Neutrophil (primary cell): ENCODE measurements around the gene KHDRBS1.

ENCODE experiments used
- H3K27ac ChIP-seq: fragments of 200-600 bp; sonication (generic); 2 replicates; pipeline ENCODE4 v1.5.1; 2016; ENCODE audit warnings: mild to moderate bottlenecking, moderate library complexity
- H3K27me3 ChIP-seq: fragments of 200-600 bp; sonication (generic); 2 replicates; pipeline ENCODE4 v1.6.0; 2016; ENCODE audit warnings: mild to moderate bottlenecking
- H3K36me3 ChIP-seq: fragments of 200-600 bp; sonication (generic); 2 replicates; pipeline ENCODE4 v1.5.1; 2017
- H3K4me1 ChIP-seq, 2 experiments: fragments of 200-600 bp in 1 of 2; sonication (generic) in 1 of 2; 1 replicate in 1 of 2; 2 replicates in 1 of 2; pipeline versions ENCODE4 v1.5.1 to v1.6.1; 2013 to 2016; ENCODE audit warnings: low read depth in 1 of 2, low read length in 1 of 2, mild to moderate bottlenecking in 1 of 2, moderate library complexity in 1 of 2; ENCODE audit not compliant: control insufficient read depth in 1 of 2, insufficient read depth in 1 of 2
- H3K4me3 ChIP-seq, 2 experiments: fragments of 200-600 bp in 1 of 2; sonication (generic) in 1 of 2; 1 replicate in 1 of 2; 2 replicates in 1 of 2; pipeline ENCODE4 v1.5.1; 2013 to 2016; ENCODE audit warnings: low read depth in 1 of 2, low read length in 1 of 2, mild to moderate bottlenecking in 1 of 2, moderate library complexity in 1 of 2
- H3K9me3 ChIP-seq: fragments of 200-600 bp; sonication (generic); 2 replicates; pipeline ENCODE4 v1.5.1; 2016
- CTCF ChIP-seq: fragments of 200-600 bp; sonication (generic); IDR thresholded peaks from 2 replicates; pipeline ENCODE4 v1.5.1; 2016; ENCODE audit warnings: antibody characterized with exemption

KHDRBS1 gene

GRCh38 chr1:32013386-32014198 lies at the start of gene KHDRBS1:
TSS of gene KHDRBS1 (plus strand) at chr1:32013868. CDS start at chr1:32013996, 128 bp downstream.
- Histone ChIP-seq H3K4me1 (peaks cover 29 to 30% of the 10 kb centered on the region in 2 experiments), H3K27ac (peak within 1 kb of the TSS; percentile 99), H3K4me3 (peak within 1 kb of the TSS; percentile 96), H3K27me3 (no peaks in the 10 kb centered on the region), H3K36me3 (peaks cover 4% of the 10 kb centered on the region), H3K9me3 (no peaks in the 10 kb centered on the region)
- TF ChIP-seq CTCF = peak; percentile 57

- TF ChIP-seq CTCF = no peak
- Histone ChIP-seq H3K9me3 (no peaks in the 10 kb centered on the region), H3K27ac (no peak overlapping the region), H3K4me1 (no peaks in the 10 kb centered on the region), H3K36me3 (no peaks in the 10 kb centered on the region), H3K27me3 (no peaks in the 10 kb centered on the region), H3K4me3 (no peak overlapping the region)
Measured at GRCh38 chr1:31970873-31971272, 42.8 kb upstream of the KHDRBS1 start.

GRCh38 chr1:31976401-31976800 lies 37.3 kb upstream of the KHDRBS1 start:
- no peaks in the 10 kb centered on the region for H3K27me3 ChIP-seq
- H3K9me3 ChIP-seq = no peaks in the 10 kb centered on the region
- peaks cover 7 to 20% of the 10 kb centered on the region in 2 experiments for H3K4me1 ChIP-seq
- no peak overlapping the region for H3K27ac ChIP-seq
- no peaks in the 10 kb centered on the region for H3K36me3 ChIP-seq
- no peak for TF ChIP-seq CTCF
- H3K4me3 ChIP-seq = no peak overlapping the region

GRCh38 chr1:31977385-31978131 lies 36.1 kb upstream of the KHDRBS1 start:
- TF ChIP-seq CTCF = no peak
- H3K4me3 ChIP-seq = no peak overlapping the region
- no peaks in the 10 kb centered on the region for H3K27me3 ChIP-seq
- H3K27ac ChIP-seq = no peak overlapping the region
- no peaks in the 10 kb centered on the region for H3K36me3 ChIP-seq
- peaks cover 18 to 31% of the 10 kb centered on the region in 2 experiments for H3K4me1 ChIP-seq
- no peaks in the 10 kb centered on the region for H3K9me3 ChIP-seq

GRCh38 chr1:31978843-31979400 lies 34.7 kb upstream of the KHDRBS1 start:
- TF ChIP-seq CTCF = no peak

More at GRCh38 chr1:31978843-31979400, 34.7 kb upstream of the KHDRBS1 start:
- Histone ChIP-seq H3K27me3 (no peaks in the 10 kb centered on the region), H3K4me1 (peaks cover 18 to 32% of the 10 kb centered on the region in 2 experiments), H3K4me3 (no peak overlapping the region), H3K27ac (no peak overlapping the region), H3K36me3 (no peaks in the 10 kb centered on the region), H3K9me3 (no peaks in the 10 kb centered on the region)
